ENCODE results near the gene MAD1L1.

GRCh38 chr7:1972744-1973143, 260.0 kb downstream of the MAD1L1 start:
- TF ChIP-seq CTCF (IDR thresholded peaks at IDR 0.05; ENCODE audit: low read depth, low read length, missing input control) (no peak), MAX (IDR thresholded peaks at IDR 0.05) (no peak), TAF1 (conservative IDR thresholded peaks at IDR 0.05) (no peak), REST (IDR thresholded peaks at IDR 0.05) (no peak), JUND (IDR thresholded peaks at IDR 0.05) (no peak), GABPA (IDR thresholded peaks at IDR 0.05 in 1 of 2, conservative IDR thresholded peaks at IDR 0.05 in 1 of 2) (no peak)
